Measurements from ENCODE around the gene PLEK2.

The PLEK2 gene

DNA sequence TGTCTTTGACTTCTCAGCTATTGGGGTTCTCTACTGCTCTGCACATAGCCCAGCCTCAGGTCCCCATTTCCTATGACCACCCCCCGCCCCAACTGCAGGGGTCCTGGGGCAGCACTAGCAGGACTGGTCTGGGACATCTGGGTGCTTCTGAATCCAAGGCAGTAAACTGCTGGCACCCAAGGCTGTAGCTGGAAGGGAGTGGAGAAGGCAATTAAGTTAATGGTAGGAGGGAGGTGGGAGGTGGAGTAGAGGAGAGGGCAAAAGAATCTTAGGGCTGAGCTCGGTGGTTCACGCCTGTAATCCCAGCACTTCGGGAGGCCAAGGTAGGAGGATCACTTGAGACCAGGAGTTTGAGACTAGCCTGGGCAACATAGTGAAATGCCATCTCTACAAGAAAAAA is 11.5 kb downstream of the PLEK2 start:
- no peak overlapping the region for H3K9ac ChIP-seq

DNA sequence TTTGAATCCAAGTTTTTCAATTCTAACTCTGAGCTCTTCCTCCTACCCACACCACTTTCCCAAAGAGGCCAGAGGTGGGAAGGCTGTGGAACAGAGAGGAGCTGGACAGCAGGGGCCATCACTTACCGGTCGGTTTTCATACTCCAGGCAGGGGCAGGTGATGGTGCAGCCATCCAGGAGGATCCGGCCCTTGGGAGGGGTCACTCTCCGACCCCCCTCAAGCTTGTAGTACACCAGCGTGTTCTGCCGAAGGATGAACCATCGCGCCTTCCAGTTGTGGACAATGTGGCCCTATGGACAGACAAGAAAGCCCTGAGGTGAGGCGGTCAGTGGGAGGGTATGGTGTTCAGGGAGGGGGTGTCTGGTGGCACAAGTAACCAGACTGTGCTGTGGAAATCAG is 14.4 kb downstream of the PLEK2 start:
- no peaks in the 10 kb centered on the region for H3K27me3 ChIP-seq (ENCODE audit: insufficient read depth, low read depth)
- H3K9ac ChIP-seq: no peak overlapping the region
- no peak overlapping the region for H3K4me3 ChIP-seq (IDR thresholded peaks at IDR 0.05; ENCODE audit: insufficient read depth, low read depth, low read length)
- H3K79me2 ChIP-seq (ENCODE audit: insufficient read depth, low read depth): no peaks in the 10 kb centered on the region
- no peak overlapping the region for H2AFZ ChIP-seq (ENCODE audit: low read depth)
- no peak overlapping the region for H3K4me2 ChIP-seq
- H3K4me1 ChIP-seq (ENCODE audit: low read depth, poor library complexity, severe bottlenecking): no peaks in the 10 kb centered on the region
- TF ChIP-seq, protein P1, sequence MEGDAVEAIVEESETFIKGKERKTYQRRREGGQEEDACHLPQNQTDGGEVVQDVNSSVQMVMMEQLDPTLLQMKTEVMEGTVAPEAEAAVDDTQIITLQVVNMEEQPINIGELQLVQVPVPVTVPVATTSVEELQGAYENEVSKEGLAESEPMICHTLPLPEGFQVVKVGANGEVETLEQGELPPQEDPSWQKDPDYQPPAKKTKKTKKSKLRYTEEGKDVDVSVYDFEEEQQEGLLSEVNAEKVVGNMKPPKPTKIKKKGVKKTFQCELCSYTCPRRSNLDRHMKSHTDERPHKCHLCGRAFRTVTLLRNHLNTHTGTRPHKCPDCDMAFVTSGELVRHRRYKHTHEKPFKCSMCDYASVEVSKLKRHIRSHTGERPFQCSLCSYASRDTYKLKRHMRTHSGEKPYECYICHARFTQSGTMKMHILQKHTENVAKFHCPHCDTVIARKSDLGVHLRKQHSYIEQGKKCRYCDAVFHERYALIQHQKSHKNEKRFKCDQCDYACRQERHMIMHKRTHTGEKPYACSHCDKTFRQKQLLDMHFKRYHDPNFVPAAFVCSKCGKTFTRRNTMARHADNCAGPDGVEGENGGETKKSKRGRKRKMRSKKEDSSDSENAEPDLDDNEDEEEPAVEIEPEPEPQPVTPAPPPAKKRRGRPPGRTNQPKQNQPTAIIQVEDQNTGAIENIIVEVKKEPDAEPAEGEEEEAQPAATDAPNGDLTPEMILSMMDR (conservative IDR thresholded peaks at IDR 0.05; ENCODE audit: low read depth, low read length): no peak
- no peaks in the 10 kb centered on the region for H3K36me3 ChIP-seq (ENCODE audit: insufficient read depth)
- no peaks in the 10 kb centered on the region for H4K20me1 ChIP-seq (ENCODE audit: insufficient read depth)
- no peak overlapping the region for H3K27ac ChIP-seq

More for the DNA sequence above, 11.5 kb downstream of the PLEK2 start:
- Histone ChIP-seq H3K4me2 (no peak overlapping the region), H3K36me3 (ENCODE audit: insufficient read depth) (no peaks in the 10 kb centered on the region), H3K4me1 (ENCODE audit: low read depth, poor library complexity, severe bottlenecking) (no peaks in the 10 kb centered on the region), H3K79me2 (ENCODE audit: insufficient read depth, low read depth) (no peaks in the 10 kb centered on the region), H3K27ac (no peak overlapping the region), H4K20me1 (ENCODE audit: insufficient read depth) (no peaks in the 10 kb centered on the region), H3K4me3 (IDR thresholded peaks at IDR 0.05; ENCODE audit: insufficient read depth, low read depth, low read length) (no peak overlapping the region), H2AFZ (ENCODE audit: low read depth) (no peak overlapping the region), H3K27me3 (ENCODE audit: insufficient read depth, low read depth) (no peaks in the 10 kb centered on the region)
- TF ChIP-seq, protein P1 (conservative IDR thresholded peaks at IDR 0.05; ENCODE audit: low read depth, low read length): no peak

DNA sequence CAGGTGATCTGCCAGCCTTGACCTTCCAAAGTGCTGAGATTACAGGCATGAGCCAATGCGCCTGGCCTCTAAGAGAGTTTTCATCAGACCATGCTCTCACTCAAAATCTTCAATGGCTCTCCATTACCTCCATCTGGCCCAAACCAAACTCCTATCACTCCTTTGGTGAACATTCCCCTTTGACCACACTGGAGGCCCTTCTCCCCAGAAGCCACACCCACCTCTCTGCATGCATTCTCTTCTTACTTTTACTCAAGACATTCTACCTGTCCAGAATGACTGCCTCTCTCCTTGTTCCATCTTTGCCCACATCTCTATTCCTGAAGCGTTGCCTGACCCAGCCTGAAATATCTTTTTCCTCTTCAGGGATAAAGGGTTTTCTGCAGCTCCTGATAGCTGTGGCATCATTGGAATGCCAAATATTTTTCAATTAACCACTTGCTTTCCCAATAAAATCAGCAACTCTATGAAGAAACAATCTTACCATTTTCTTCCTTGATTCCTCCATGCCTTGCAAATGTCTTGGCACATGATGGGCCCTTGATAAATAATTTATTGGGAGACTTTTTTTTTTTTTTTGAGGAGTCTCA is 15.5 kb downstream of the PLEK2 start:
- Histone ChIP-seq H3K4me3 (IDR thresholded peaks at IDR 0.05; ENCODE audit: insufficient read depth, low read depth, low read length) (no peak overlapping the region), H3K27ac (no peak overlapping the region)

DNA sequence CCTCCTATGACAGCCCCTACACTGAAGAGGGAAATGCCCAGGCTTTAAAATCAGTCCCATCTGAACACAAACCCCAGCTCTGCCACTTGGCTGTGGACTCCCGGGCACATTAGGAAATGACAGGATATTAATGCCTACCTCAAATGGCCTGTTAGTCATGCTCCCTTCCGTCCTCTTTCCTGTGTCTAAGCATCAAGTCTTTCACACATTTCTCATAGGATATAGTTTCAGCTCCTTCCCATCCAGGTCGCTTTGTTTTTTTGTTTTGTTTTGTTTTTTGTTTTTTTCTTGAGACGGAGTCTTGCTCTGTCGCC is 16.1 kb downstream of the PLEK2 start:
- Histone ChIP-seq H3K9ac (no peak overlapping the region), H3K36me3 (ENCODE audit: insufficient read depth) (no peaks in the 10 kb centered on the region), H3K4me3 (IDR thresholded peaks at IDR 0.05; ENCODE audit: insufficient read depth, low read depth, low read length) (no peak overlapping the region), H3K79me2 (ENCODE audit: insufficient read depth, low read depth) (no peaks in the 10 kb centered on the region), H3K4me1 (ENCODE audit: low read depth, poor library complexity, severe bottlenecking) (no peaks in the 10 kb centered on the region), H3K27ac (no peak overlapping the region), H4K20me1 (ENCODE audit: insufficient read depth) (no peaks in the 10 kb centered on the region), H3K27me3 (ENCODE audit: insufficient read depth, low read depth) (no peaks in the 10 kb centered on the region), H2AFZ (ENCODE audit: low read depth) (no peak overlapping the region), H3K4me2 (no peak overlapping the region)
- TF ChIP-seq, protein P1 (conservative IDR thresholded peaks at IDR 0.05; ENCODE audit: low read depth, low read length): no peak

More for the DNA sequence above, 15.5 kb downstream of the PLEK2 start:
- Histone ChIP-seq H3K79me2 (ENCODE audit: insufficient read depth, low read depth) (no peaks in the 10 kb centered on the region), H2AFZ (ENCODE audit: low read depth) (no peak overlapping the region), H4K20me1 (ENCODE audit: insufficient read depth) (no peaks in the 10 kb centered on the region), H3K4me1 (ENCODE audit: low read depth, poor library complexity, severe bottlenecking) (no peaks in the 10 kb centered on the region), H3K27me3 (ENCODE audit: insufficient read depth, low read depth) (no peaks in the 10 kb centered on the region), H3K9ac (no peak overlapping the region), H3K36me3 (ENCODE audit: insufficient read depth) (no peaks in the 10 kb centered on the region), H3K4me2 (no peak overlapping the region)
- TF ChIP-seq, protein P1 (conservative IDR thresholded peaks at IDR 0.05; ENCODE audit: low read depth, low read length): no peak

Data from KMS-11 (cell line).